IMR-90 (cell line): ENCODE measurements around the gene NKD1.

Source experiments
- POLR2A ChIP-seq: IDR thresholded peaks from 2 replicates; pipeline ENCODE4 v1.6.1; 2012; ENCODE audit warnings: mild to moderate bottlenecking, low read depth, low read length
- RAD21 ChIP-seq: IDR thresholded peaks from 2 replicates; pipeline ENCODE4 v1.6.1; 2012; ENCODE audit warnings: low read length, improper control_type of control experiment
- TF ChIP-seq, protein P1 (sequence below): conservative IDR thresholded peaks from 2 replicates; pipeline ENCODE4 v1.5.1; 2012; ENCODE audit warnings: mild to moderate bottlenecking, low read depth, low read length, improper control_type of control experiment

DNA sequence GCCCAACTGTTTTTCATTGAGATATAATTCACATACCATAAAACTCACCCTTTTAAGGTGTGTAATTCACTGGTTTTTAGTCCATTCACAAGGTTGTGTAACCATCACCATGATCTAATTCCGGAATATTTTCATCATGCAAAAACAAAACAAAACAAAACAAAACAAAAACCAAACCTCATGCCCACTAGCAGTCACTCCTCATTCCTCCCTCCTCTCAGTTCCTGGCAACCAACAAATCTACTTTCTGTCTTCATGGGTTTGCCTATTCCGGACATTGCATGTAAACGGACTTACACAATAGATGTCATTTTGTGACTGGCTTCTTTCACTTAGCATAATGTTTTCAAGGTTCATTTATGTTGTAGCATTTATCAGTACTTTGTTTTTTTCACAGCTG, 140.7 kb downstream of the NKD1 start:
- TF ChIP-seq, protein P1, sequence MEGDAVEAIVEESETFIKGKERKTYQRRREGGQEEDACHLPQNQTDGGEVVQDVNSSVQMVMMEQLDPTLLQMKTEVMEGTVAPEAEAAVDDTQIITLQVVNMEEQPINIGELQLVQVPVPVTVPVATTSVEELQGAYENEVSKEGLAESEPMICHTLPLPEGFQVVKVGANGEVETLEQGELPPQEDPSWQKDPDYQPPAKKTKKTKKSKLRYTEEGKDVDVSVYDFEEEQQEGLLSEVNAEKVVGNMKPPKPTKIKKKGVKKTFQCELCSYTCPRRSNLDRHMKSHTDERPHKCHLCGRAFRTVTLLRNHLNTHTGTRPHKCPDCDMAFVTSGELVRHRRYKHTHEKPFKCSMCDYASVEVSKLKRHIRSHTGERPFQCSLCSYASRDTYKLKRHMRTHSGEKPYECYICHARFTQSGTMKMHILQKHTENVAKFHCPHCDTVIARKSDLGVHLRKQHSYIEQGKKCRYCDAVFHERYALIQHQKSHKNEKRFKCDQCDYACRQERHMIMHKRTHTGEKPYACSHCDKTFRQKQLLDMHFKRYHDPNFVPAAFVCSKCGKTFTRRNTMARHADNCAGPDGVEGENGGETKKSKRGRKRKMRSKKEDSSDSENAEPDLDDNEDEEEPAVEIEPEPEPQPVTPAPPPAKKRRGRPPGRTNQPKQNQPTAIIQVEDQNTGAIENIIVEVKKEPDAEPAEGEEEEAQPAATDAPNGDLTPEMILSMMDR: no peak
- TF ChIP-seq RAD21 (no peak), POLR2A (no peak)
